Trophoblast cell (in vitro differentiated cells and primary cell): Measurements from ENCODE around the gene RETNLB.

Experiments
- DNase-seq, 2 donors: peaks; one replicate each; pipeline ENCODE4 v3.0.0-alpha.2; 2016
- H2AFZ ChIP-seq: 2 replicates; pipeline ENCODE4 v1.6.1; 2013; ENCODE audit warnings: low read length, moderate library complexity, mild to moderate bottlenecking; ENCODE audit not compliant: insufficient read depth, poor library complexity
- H2AK5ac ChIP-seq: 2 replicates; pipeline ENCODE4 v1.6.1; 2013; ENCODE audit warnings: mild to moderate bottlenecking, low read length
- H2BK120ac ChIP-seq: 2 replicates; pipeline ENCODE4 v1.6.1; 2013; ENCODE audit warnings: low read length, mild to moderate bottlenecking, moderate library complexity; ENCODE audit not compliant: insufficient read depth, poor library complexity
- H2BK12ac ChIP-seq: 2 replicates; pipeline ENCODE4 v1.6.1; 2013; ENCODE audit warnings: mild to moderate bottlenecking, low read length, moderate library complexity
- H2BK5ac ChIP-seq: 2 replicates; pipeline ENCODE4 v1.6.1; 2013; ENCODE audit warnings: low read length, low read depth, moderate library complexity, mild to moderate bottlenecking; ENCODE audit not compliant: poor library complexity
- H3K14ac ChIP-seq: 2 replicates; pipeline ENCODE4 v1.6.1; 2013; ENCODE audit warnings: mild to moderate bottlenecking, low read length
- H3K18ac ChIP-seq: 2 replicates; pipeline ENCODE4 v1.6.1; 2013; ENCODE audit warnings: mild to moderate bottlenecking, low read length
- H3K23ac ChIP-seq: 2 replicates; pipeline ENCODE4 v1.6.1; 2013; ENCODE audit warnings: low read length
- H3K27ac ChIP-seq: 2 replicates; pipeline ENCODE4 v1.5.1; 2013; ENCODE audit warnings: low read depth, mild to moderate bottlenecking, inconsistent platforms, low read length, moderate library complexity
- H3K27me3 ChIP-seq: 2 replicates; pipeline ENCODE4 v1.6.1; 2013; ENCODE audit warnings: inconsistent platforms, mild to moderate bottlenecking, low read length, moderate library complexity; ENCODE audit not compliant: insufficient read depth
- H3K36me3 ChIP-seq, 2 experiments: 1 replicate in 1 of 2; 2 replicates in 1 of 2; pipeline ENCODE4 v1.6.1; 2013; ENCODE audit warnings: low read length in 2 of 2, mild to moderate bottlenecking in 2 of 2, moderate library complexity in 1 of 2; ENCODE audit not compliant: insufficient read depth in 2 of 2, control insufficient read depth in 1 of 2
- H3K4ac ChIP-seq: 2 replicates; pipeline ENCODE4 v1.6.1; 2013; ENCODE audit warnings: low read depth, mild to moderate bottlenecking, low read length, moderate library complexity
- H3K4me1 ChIP-seq, 2 experiments: 1 replicate in 1 of 2; 2 replicates in 1 of 2; pipeline ENCODE4 v1.6.1; 2013; ENCODE audit warnings: low read length in 2 of 2, mild to moderate bottlenecking in 2 of 2, moderate library complexity in 1 of 2; ENCODE audit not compliant: insufficient read depth in 2 of 2, control insufficient read depth in 1 of 2
- H3K4me2 ChIP-seq: 2 replicates; pipeline ENCODE4 v1.6.1; 2013; ENCODE audit warnings: inconsistent platforms, mild to moderate bottlenecking, low read length, moderate library complexity
- H3K4me3 ChIP-seq: 2 replicates; pipeline ENCODE4 v1.5.1; 2013; ENCODE audit warnings: mild to moderate bottlenecking, low read depth, low read length, inconsistent platforms
- H3K79me1 ChIP-seq: one replicate; pipeline ENCODE4 v1.6.1; 2013; ENCODE audit warnings: low read length
- H3K79me2 ChIP-seq: 2 replicates; pipeline ENCODE4 v1.6.1; 2013; ENCODE audit warnings: low read length, mild to moderate bottlenecking; ENCODE audit not compliant: control insufficient read depth, insufficient read depth, poor library complexity
- H3K9ac ChIP-seq: 2 replicates; pipeline ENCODE4 v1.6.1; 2013; ENCODE audit warnings: mild to moderate bottlenecking, low read length
- H3K9me3 ChIP-seq: 2 replicates; pipeline ENCODE4 v1.6.1; 2013; ENCODE audit warnings: low read depth, mild to moderate bottlenecking, control low read depth, inconsistent platforms, low read length; ENCODE audit not compliant: insufficient read depth
- H4K12ac ChIP-seq: 2 replicates; pipeline ENCODE4 v1.6.1; 2013; ENCODE audit warnings: low read depth, mild to moderate bottlenecking, low read length, moderate library complexity
- H4K8ac ChIP-seq: 2 replicates; pipeline ENCODE4 v1.6.1; 2013; ENCODE audit warnings: low read depth, mild to moderate bottlenecking, low read length, moderate library complexity
- H4K91ac ChIP-seq: one replicate; pipeline ENCODE4 v1.6.1; 2013; ENCODE audit warnings: low read depth, mild to moderate bottlenecking, low read length, moderate library complexity
- WGBS: extraction: QIAGEN DNeasy Blood & Tissue Kit; methylation state at CpG from one replicate; pipeline ENCODE4 v1.1.7; 2013; ENCODE audit warnings: missing lambda C conversion rate; ENCODE audit not compliant: insufficient read length, insufficient coverage; ENCODE audit errors: extremely low coverage; 5-methylcytosine and 5-hydroxymethylcytosine counted together

The RETNLB gene

DNA sequence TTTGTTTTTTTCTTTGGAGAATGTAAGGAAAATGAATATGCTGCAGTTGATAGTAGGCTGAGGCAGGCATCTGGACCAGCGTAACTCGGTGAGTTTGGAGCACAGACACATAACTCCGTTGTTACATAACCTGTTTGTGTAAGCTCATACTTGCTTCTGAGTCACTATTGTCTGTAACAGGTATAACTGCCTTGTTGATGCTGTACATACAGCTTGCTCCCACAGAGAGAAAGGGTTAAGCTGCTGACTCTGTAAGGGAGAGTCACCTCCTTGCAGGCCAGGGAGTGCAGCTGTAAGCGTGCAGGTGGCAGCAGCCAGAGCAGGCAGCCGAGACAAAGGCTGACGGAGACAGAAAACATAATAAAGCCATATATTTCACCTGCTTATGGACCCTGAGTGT is 20.4 kb downstream of the RETNLB start:
- no CpG with 5 or more reads among the region's 6 CpGs for WGBS
- no peak overlapping the region for H3K4me2 ChIP-seq
- H3K18ac ChIP-seq: no peak overlapping the region
- no peak overlapping the region for H2AK5ac ChIP-seq
- H3K27ac ChIP-seq: no peak overlapping the region
- DNase-seq: peak in 1 of 2 donors; percentile 21
- H4K91ac ChIP-seq: no peak overlapping the region
- H4K8ac ChIP-seq: no peak overlapping the region
- no peaks in the 10 kb centered on the region for H3K79me1 ChIP-seq
- no peak overlapping the region for H4K12ac ChIP-seq
- no peaks in the 10 kb centered on the region for H3K9me3 ChIP-seq
- no peaks in the 10 kb centered on the region for H3K4me1 ChIP-seq
- no peak overlapping the region for H2BK5ac ChIP-seq
- no peak overlapping the region for H3K9ac ChIP-seq
- H3K36me3 ChIP-seq: no peaks in the 10 kb centered on the region
- H2AFZ ChIP-seq: no peak overlapping the region
- H3K4ac ChIP-seq: no peak overlapping the region
- H3K14ac ChIP-seq: no peak overlapping the region
- H3K79me2 ChIP-seq: no peaks in the 10 kb centered on the region
- H3K4me3 ChIP-seq: no peak overlapping the region
- no peaks in the 10 kb centered on the region for H3K27me3 ChIP-seq
- no peak overlapping the region for H3K23ac ChIP-seq
- H2BK120ac ChIP-seq: no peak overlapping the region
- H2BK12ac ChIP-seq: no peak overlapping the region

GRCh38 chr3:108728934-108729333 is 28.3 kb downstream of the RETNLB start:
- H4K91ac ChIP-seq: no peak overlapping the region
- H3K4me1 ChIP-seq: no peaks in the 10 kb centered on the region
- no peaks in the 10 kb centered on the region for H3K79me1 ChIP-seq
- no peak overlapping the region for H2BK5ac ChIP-seq
- H3K4ac ChIP-seq: no peak overlapping the region
- no peak overlapping the region for H2AFZ ChIP-seq
- H3K27ac ChIP-seq: no peak overlapping the region
- H4K12ac ChIP-seq: no peak overlapping the region
- no peak overlapping the region for H3K14ac ChIP-seq
- no peak overlapping the region for H2BK12ac ChIP-seq
- H3K79me2 ChIP-seq: no peaks in the 10 kb centered on the region
- no peak overlapping the region for H2AK5ac ChIP-seq
- no peak overlapping the region for H4K8ac ChIP-seq
- no CpG with 5 or more reads among the region's 1 CpG for WGBS
- H3K18ac ChIP-seq: no peak overlapping the region
- H3K9ac ChIP-seq: no peak overlapping the region
- H3K27me3 ChIP-seq: no peaks in the 10 kb centered on the region
- H3K23ac ChIP-seq: no peak overlapping the region
- no peak for DNase-seq
- no peak overlapping the region for H2BK120ac ChIP-seq
- H3K4me2 ChIP-seq: no peak overlapping the region
- no peaks in the 10 kb centered on the region for H3K36me3 ChIP-seq
- H3K9me3 ChIP-seq: peaks cover 2% of the 10 kb centered on the region
- no peak overlapping the region for H3K4me3 ChIP-seq

DNA sequence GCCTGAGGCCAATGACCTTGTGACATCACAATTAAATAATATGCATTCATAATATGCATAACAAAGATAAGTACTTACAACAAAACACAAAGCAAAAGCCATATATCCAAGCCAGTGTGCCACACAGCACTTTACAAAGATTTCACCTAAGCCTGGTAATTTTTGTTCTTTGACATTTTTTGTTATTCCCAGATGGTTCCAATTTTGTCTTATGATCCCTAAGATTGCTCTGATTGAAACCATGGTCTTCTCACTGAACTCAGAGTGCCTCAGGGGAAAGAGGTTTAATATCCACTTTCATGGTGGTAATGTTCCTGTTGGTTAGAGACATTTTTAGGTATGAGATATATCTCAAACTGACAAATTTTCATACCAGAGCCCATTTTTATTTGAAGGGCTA is 29.1 kb downstream of the RETNLB start:
- no peak for DNase-seq
- no peak overlapping the region for H3K14ac ChIP-seq
- H3K18ac ChIP-seq: no peak overlapping the region
- no peak overlapping the region for H4K91ac ChIP-seq
- no peaks in the 10 kb centered on the region for H3K27me3 ChIP-seq
- H3K9me3 ChIP-seq: peaks cover 2% of the 10 kb centered on the region
- no peaks in the 10 kb centered on the region for H3K79me2 ChIP-seq
- no peak overlapping the region for H2BK5ac ChIP-seq
- no peak overlapping the region for H2AK5ac ChIP-seq
- no peak overlapping the region for H3K9ac ChIP-seq
- no peak overlapping the region for H4K8ac ChIP-seq
- no peaks in the 10 kb centered on the region for H3K36me3 ChIP-seq
- no peak overlapping the region for H3K4me2 ChIP-seq
- no peak overlapping the region for H4K12ac ChIP-seq
- H3K23ac ChIP-seq: no peak overlapping the region
- H3K4me3 ChIP-seq: no peak overlapping the region
- no peak overlapping the region for H2AFZ ChIP-seq
- H3K4me1 ChIP-seq: no peaks in the 10 kb centered on the region
- H3K79me1 ChIP-seq: no peaks in the 10 kb centered on the region
- no peak overlapping the region for H3K27ac ChIP-seq
- H2BK12ac ChIP-seq: no peak overlapping the region
- H3K4ac ChIP-seq: no peak overlapping the region
- no peak overlapping the region for H2BK120ac ChIP-seq

GRCh38 chr3:108724101-108724500 is 33.1 kb downstream of the RETNLB start:
- H2AFZ ChIP-seq: no peak overlapping the region
- no peak for DNase-seq
- H3K23ac ChIP-seq: no peak overlapping the region
- H3K9me3 ChIP-seq: peaks cover 2% of the 10 kb centered on the region
- H3K4me2 ChIP-seq: no peak overlapping the region
- H2AK5ac ChIP-seq: no peak overlapping the region
- no peak overlapping the region for H3K27ac ChIP-seq
- no peak overlapping the region for H4K12ac ChIP-seq
- no peak overlapping the region for H4K91ac ChIP-seq
- no peaks in the 10 kb centered on the region for H3K27me3 ChIP-seq
- H2BK5ac ChIP-seq: no peak overlapping the region
- H3K36me3 ChIP-seq: no peaks in the 10 kb centered on the region
- WGBS: no CpG with 5 or more reads among the region's 4 CpGs
- no peak overlapping the region for H4K8ac ChIP-seq
- no peaks in the 10 kb centered on the region for H3K79me2 ChIP-seq
- H3K4me1 ChIP-seq: no peaks in the 10 kb centered on the region
- no peak overlapping the region for H2BK120ac ChIP-seq
- H3K9ac ChIP-seq: no peak overlapping the region
- H3K18ac ChIP-seq: no peak overlapping the region
- no peak overlapping the region for H3K4ac ChIP-seq
- H3K4me3 ChIP-seq: no peak overlapping the region
- H2BK12ac ChIP-seq: no peak overlapping the region
- no peak overlapping the region for H3K14ac ChIP-seq
- no peaks in the 10 kb centered on the region for H3K79me1 ChIP-seq
